Hepatocyte (in vitro differentiated cells): Measurements from ENCODE around the gene PRKACG. TPM values are rescaled to one million over a fixed set of nuclear protein-coding genes. Genes with fewer than 3 reads are reported as not detected.

Experiments
- DNase-seq: peaks from one replicate; pipeline ENCODE4 v3.0.0-alpha.2; 2016; ENCODE audit warnings: low spot score
- H2AFZ ChIP-seq: fragments of 200-600 bp; sonication (generic); 2 replicates; pipeline ENCODE4 v1.6.0; 2016; ENCODE audit warnings: antibody characterized with exemption, mild to moderate bottlenecking
- H3K27ac ChIP-seq: fragments of 200-600 bp; sonication (generic); 2 replicates; pipeline ENCODE4 v1.5.1; 2016; ENCODE audit warnings: mild to moderate bottlenecking
- H3K27me3 ChIP-seq: fragments of 200-600 bp; sonication (generic); 2 replicates; pipeline ENCODE4 v1.6.1; 2016
- H3K36me3 ChIP-seq: fragments of 200-600 bp; sonication (generic); replicated peaks from 2 replicates; pipeline ENCODE4 v1.5.1; 2016; ENCODE audit warnings: low read depth; ENCODE audit not compliant: insufficient read depth
- H3K4me1 ChIP-seq: fragments of 200-600 bp; sonication (generic); 2 replicates; pipeline ENCODE4 v1.5.1; 2016; ENCODE audit warnings: mild to moderate bottlenecking, moderate library complexity; ENCODE audit not compliant: insufficient read depth
- H3K4me2 ChIP-seq: fragments of 200-600 bp; sonication (generic); 2 replicates; pipeline ENCODE4 v1.6.0; 2016
- H3K4me3 ChIP-seq: fragments of 200-600 bp; sonication (generic); 2 replicates; pipeline ENCODE4 v1.5.1; 2016; ENCODE audit warnings: mild to moderate bottlenecking
- H3K79me2 ChIP-seq: fragments of 200-600 bp; sonication (generic); 2 replicates; pipeline ENCODE4 v1.6.0; 2017; ENCODE audit warnings: mild to moderate bottlenecking
- H3K9me2 ChIP-seq: fragments of 200-600 bp; sonication (generic); replicated peaks from 2 replicates; pipeline ENCODE4 v1.6.0; 2017; ENCODE audit warnings: mild to moderate bottlenecking; ENCODE audit not compliant: insufficient read depth
- H3K9me3 ChIP-seq: fragments of 200-600 bp; sonication (generic); 2 replicates; pipeline ENCODE4 v1.5.1; 2016; ENCODE audit warnings: low read depth, mild to moderate bottlenecking
- H4K20me1 ChIP-seq: fragments of 200-600 bp; sonication (generic); 2 replicates; pipeline ENCODE4 v1.6.0; 2016; ENCODE audit warnings: mild to moderate bottlenecking; ENCODE audit not compliant: insufficient read depth, poor library complexity, severe bottlenecking
- CTCF ChIP-seq: fragments of 200-600 bp; sonication (generic); IDR thresholded peaks from 2 replicates; pipeline ENCODE4 v1.5.1; 2016; ENCODE audit warnings: antibody characterized with exemption, mild to moderate bottlenecking; ENCODE audit not compliant: poor library complexity
- EZH2 ChIP-seq: fragments of 200-600 bp; sonication (generic); IDR thresholded peaks from 2 replicates; pipeline ENCODE4 v1.6.1; 2016; ENCODE audit warnings: antibody characterized with exemption, mild to moderate bottlenecking, borderline replicate concordance
- EZH2phosphoT487 ChIP-seq: fragments of 200-600 bp; sonication (generic); IDR thresholded peaks from one replicate; pipeline ENCODE4 v1.6.1; 2018; ENCODE audit warnings: antibody characterized with exemption, mild to moderate bottlenecking, low read depth, moderate library complexity; ENCODE audit not compliant: unreplicated experiment, severe bottlenecking
- WGBS: methylation state at CpG from one replicate; pipeline ENCODE4 v1.1.6; 2016; ENCODE audit warnings: low lambda C conversion rate; ENCODE audit errors: missing lambda C conversion rate; 5-methylcytosine and 5-hydroxymethylcytosine counted together
- polyA plus RNA-seq: library from polyadenylated mRNA; unstranded; fragments of >200 nt; fragmentation: Nextera tagmentation; extraction: Ambion mirVana; gene quantifications from 2 replicates; pipeline ENCODE4 v1.2.1, GENCODE V29; 2016
- total RNA-seq: library from RNA; depleted of rRNA; stranded (reverse); fragments of >200 nt; gene quantifications from 2 replicates; pipeline ENCODE4 v1.2.3, GENCODE V29; 2014

The PRKACG gene
- total and polyA plus RNA-seq, 2 experiments from 2014 or later, result not detected

DNA sequence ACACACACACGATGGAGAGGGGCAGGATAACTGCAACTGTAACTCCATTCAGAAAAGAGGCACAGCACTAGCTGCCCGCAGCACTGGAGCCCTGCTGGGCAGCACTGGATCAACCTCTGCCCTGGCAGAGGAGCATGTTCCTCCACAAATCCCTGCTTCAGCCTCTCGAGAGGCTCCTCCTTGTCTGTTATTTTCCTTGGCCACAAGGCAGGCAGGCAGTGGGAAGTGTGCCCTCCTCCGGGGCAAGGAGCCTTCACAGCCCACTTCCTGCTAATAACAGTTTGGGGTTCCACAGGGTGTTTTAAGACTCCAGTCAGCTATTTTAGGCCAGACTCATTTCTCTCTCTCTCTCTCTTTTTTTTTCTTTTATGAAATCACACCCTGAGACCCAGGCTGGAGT lies 33.5 kb upstream of the PRKACG start:
- no peak overlapping the region for H2AFZ ChIP-seq
- H3K4me1 ChIP-seq, result no peaks in the 10 kb centered on the region
- no peaks in the 10 kb centered on the region for H3K36me3 ChIP-seq
- H3K4me3 ChIP-seq, result no peak overlapping the region
- H3K9me3 ChIP-seq, result no peaks in the 10 kb centered on the region
- no peak for DNase-seq
- TF ChIP-seq EZH2phosphoT487 (no peak), EZH2 (no peak), CTCF (no peak)
- peaks cover 23% of the 10 kb centered on the region for H3K79me2 ChIP-seq
- no peaks in the 10 kb centered on the region for H3K9me2 ChIP-seq
- no peak overlapping the region for H3K4me2 ChIP-seq
- H3K27ac ChIP-seq, result no peak overlapping the region
- WGBS, result 92% methylated on average over 4 of the region's 4 CpGs
- H3K27me3 ChIP-seq, result no peaks in the 10 kb centered on the region
- no peaks in the 10 kb centered on the region for H4K20me1 ChIP-seq

- Histone ChIP-seq H2AFZ (no peak overlapping the region), H3K36me3 (no peaks in the 10 kb centered on the region), H3K79me2 (peaks cover 29% of the 10 kb centered on the region), H3K4me1 (no peaks in the 10 kb centered on the region), H3K9me3 (no peaks in the 10 kb centered on the region), H3K27ac (no peak overlapping the region), H3K9me2 (no peaks in the 10 kb centered on the region), H3K4me2 (no peak overlapping the region), H3K27me3 (no peaks in the 10 kb centered on the region), H4K20me1 (no peaks in the 10 kb centered on the region), H3K4me3 (no peak overlapping the region)
- 69% methylated on average over 4 of the region's 4 CpGs for WGBS
- no peak for DNase-seq
- TF ChIP-seq EZH2phosphoT487, result no peak
- TF ChIP-seq CTCF, result no peak
- no peak for TF ChIP-seq EZH2
Observed at GRCh38 chr9:69046723-69047122, 32.8 kb upstream of the PRKACG start.

DNA sequence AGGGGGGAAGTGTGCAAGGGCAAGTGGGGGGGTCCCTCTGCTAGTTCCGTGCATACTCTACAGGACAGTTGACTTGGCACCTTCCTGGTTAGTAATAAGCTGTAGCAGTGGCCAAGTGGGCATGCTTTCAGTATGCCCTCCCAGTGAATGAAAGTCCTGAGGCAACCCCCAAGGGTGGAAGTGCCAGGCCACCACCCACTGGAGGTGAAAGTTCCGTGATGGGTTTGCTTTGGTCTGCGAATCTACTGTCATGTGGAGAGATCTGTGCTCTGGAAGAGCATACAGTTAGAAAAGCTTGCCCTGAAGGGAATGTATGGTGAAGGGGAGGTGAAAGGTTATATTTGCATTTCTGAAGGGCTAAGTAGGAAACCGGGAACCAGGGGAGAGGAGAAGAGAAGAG lies 31.9 kb upstream of the PRKACG start:
- Histone ChIP-seq H3K9me3 (no peaks in the 10 kb centered on the region), H4K20me1 (no peaks in the 10 kb centered on the region), H3K27ac (no peak overlapping the region), H3K9me2 (no peaks in the 10 kb centered on the region), H2AFZ (no peak overlapping the region), H3K4me1 (no peaks in the 10 kb centered on the region), H3K27me3 (no peaks in the 10 kb centered on the region), H3K36me3 (no peaks in the 10 kb centered on the region), H3K4me2 (no peak overlapping the region), H3K4me3 (no peak overlapping the region), H3K79me2 (peaks cover 38% of the 10 kb centered on the region)
- TF ChIP-seq CTCF (no peak), EZH2 (no peak), EZH2phosphoT487 (no peak)
- 56% methylated on average over 4 of the region's 4 CpGs for WGBS
- no peak for DNase-seq
